HepG2 (cell line): ENCODE results near the gene TNS1. TPM values are rescaled to one million over a fixed set of nuclear protein-coding genes. Genes with fewer than 3 reads are reported as not detected.

Experiments used
- NR2C2 ChIP-seq: sonication (generic); formaldehyde crosslinking; IDR thresholded peaks from 2 replicates; pipeline ENCODE4 v1.4.0; 2020; ENCODE audit warnings: missing genetic modification reagents, mild to moderate bottlenecking, moderate library complexity, borderline replicate concordance
- PTBP1 ChIP-seq: fragments of 200-400 bp; formaldehyde crosslinking; IDR thresholded peaks from 2 replicates; pipeline ENCODE4 v1.6.1; 2018; ENCODE audit warnings: low read length, low read depth; ENCODE audit not compliant: poor library complexity, severe bottlenecking
- ZBTB38 ChIP-seq: sonication (generic); formaldehyde crosslinking; IDR thresholded peaks from 2 replicates; pipeline ENCODE4 v1.5.1; 2020; ENCODE audit warnings: mild to moderate bottlenecking, missing genetic modification reagents
- ZNF570 ChIP-seq: sonication (generic); formaldehyde crosslinking; IDR thresholded peaks from 2 replicates; pipeline ENCODE4 v1.4.0; 2020; ENCODE audit warnings: mild to moderate bottlenecking, missing genetic modification reagents, borderline replicate concordance
- polyA plus RNA-seq, 8 experiments: library from polyadenylated mRNA; depleted of rRNA in 3 of 8; stranded (reverse) in 7 of 8; unstranded in 1 of 8; fragments of >200 nt; fragmentation: Illumina TruSeq in 4 of 8; extraction: Trizol in 4 of 8; gene quantifications; 2 replicates each; pipeline versions ENCODE4 v1.2.1 to v1.2.3, GENCODE V29; 2011 to 2016; ENCODE audit warnings: low read depth in 4 of 8, missing spikeins in 1 of 8, mixed read lengths in 1 of 8; ENCODE audit not compliant: insufficient read depth in 1 of 8
- total RNA-seq, 5 experiments: library from RNA; depleted of rRNA; stranded (reverse); fragments of >200 nt; fragmentation: Illumina TruSeq; extraction: Trizol; gene quantifications; 2 replicates each; pipeline ENCODE4 v1.2.3, GENCODE V29; 2016; ENCODE audit warnings: low read depth in 1 of 5
- TF ChIP-seq, protein P1 (sequence below): sonication (generic); formaldehyde crosslinking; IDR thresholded peaks from 2 replicates; pipeline ENCODE4 v1.9.0; 2021; ENCODE audit warnings: mild to moderate bottlenecking, missing genetic modification reagents
- TF ChIP-seq, protein P2 (sequence below): sonication (generic); formaldehyde crosslinking; IDR thresholded peaks from 2 replicates; pipeline ENCODE4 v1.4.0; 2020; ENCODE audit warnings: mild to moderate bottlenecking, missing genetic modification reagents
- TF ChIP-seq, protein P3 (sequence below): sonication (generic); formaldehyde crosslinking; IDR thresholded peaks from 2 replicates; pipeline ENCODE4 v1.5.0; 2020; ENCODE audit warnings: mild to moderate bottlenecking, missing genetic modification reagents
- TF ChIP-seq, protein P4 (sequence below): sonication (generic); formaldehyde crosslinking; IDR thresholded peaks from 2 replicates; pipeline ENCODE4 v1.5.1; 2020; ENCODE audit warnings: mild to moderate bottlenecking, missing genetic modification reagents, moderate library complexity
- TF ChIP-seq, protein P5 (sequence below): sonication (generic); formaldehyde crosslinking; IDR thresholded peaks from 2 replicates; pipeline ENCODE4 v1.8.1; 2023; ENCODE audit warnings: mild to moderate bottlenecking, missing genetic modification reagents

Gene TNS1
- total and polyA plus RNA-seq, 2 of the 13 experiments (the other 11 are each of a cell fraction or from before 2014, with no cell fraction given), result 1.9 to 118 TPM

DNA sequence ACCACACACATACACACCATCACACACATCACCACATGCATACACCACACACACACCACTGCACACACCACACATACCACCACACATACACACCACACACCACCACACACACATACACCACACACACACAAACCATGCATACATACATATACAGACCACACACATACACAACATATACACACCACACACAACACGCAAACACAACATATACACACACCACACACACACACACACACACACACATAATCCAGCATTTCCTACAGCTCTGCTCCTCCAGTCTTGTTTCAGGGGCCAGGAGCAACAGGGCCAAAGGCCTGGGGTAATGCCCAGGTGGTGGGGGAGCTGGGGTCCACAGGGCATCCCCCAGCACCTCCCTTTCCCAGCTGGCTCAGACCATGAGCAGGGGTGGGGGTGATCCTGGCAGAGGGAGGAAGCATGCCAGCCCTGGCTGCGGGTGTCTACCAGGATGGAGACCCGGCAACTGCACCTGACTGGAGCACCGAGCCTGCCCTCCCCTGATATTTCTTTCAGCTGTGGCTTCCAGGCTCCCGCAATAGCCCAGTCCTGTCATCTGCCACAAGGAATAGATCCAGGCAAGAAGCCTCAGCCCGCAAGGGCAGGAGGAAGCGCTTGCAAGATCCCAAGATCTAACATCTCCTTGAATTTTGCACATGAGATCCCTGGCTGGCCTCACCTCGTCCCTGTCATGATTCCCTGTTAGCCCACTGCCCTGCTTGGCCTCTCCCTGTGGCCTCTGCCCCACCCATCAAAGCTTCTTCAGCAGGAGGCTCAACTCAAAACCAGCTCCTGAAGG lies 196.9 kb downstream of the TNS1 start (continued):
- TF ChIP-seq, protein P1, sequence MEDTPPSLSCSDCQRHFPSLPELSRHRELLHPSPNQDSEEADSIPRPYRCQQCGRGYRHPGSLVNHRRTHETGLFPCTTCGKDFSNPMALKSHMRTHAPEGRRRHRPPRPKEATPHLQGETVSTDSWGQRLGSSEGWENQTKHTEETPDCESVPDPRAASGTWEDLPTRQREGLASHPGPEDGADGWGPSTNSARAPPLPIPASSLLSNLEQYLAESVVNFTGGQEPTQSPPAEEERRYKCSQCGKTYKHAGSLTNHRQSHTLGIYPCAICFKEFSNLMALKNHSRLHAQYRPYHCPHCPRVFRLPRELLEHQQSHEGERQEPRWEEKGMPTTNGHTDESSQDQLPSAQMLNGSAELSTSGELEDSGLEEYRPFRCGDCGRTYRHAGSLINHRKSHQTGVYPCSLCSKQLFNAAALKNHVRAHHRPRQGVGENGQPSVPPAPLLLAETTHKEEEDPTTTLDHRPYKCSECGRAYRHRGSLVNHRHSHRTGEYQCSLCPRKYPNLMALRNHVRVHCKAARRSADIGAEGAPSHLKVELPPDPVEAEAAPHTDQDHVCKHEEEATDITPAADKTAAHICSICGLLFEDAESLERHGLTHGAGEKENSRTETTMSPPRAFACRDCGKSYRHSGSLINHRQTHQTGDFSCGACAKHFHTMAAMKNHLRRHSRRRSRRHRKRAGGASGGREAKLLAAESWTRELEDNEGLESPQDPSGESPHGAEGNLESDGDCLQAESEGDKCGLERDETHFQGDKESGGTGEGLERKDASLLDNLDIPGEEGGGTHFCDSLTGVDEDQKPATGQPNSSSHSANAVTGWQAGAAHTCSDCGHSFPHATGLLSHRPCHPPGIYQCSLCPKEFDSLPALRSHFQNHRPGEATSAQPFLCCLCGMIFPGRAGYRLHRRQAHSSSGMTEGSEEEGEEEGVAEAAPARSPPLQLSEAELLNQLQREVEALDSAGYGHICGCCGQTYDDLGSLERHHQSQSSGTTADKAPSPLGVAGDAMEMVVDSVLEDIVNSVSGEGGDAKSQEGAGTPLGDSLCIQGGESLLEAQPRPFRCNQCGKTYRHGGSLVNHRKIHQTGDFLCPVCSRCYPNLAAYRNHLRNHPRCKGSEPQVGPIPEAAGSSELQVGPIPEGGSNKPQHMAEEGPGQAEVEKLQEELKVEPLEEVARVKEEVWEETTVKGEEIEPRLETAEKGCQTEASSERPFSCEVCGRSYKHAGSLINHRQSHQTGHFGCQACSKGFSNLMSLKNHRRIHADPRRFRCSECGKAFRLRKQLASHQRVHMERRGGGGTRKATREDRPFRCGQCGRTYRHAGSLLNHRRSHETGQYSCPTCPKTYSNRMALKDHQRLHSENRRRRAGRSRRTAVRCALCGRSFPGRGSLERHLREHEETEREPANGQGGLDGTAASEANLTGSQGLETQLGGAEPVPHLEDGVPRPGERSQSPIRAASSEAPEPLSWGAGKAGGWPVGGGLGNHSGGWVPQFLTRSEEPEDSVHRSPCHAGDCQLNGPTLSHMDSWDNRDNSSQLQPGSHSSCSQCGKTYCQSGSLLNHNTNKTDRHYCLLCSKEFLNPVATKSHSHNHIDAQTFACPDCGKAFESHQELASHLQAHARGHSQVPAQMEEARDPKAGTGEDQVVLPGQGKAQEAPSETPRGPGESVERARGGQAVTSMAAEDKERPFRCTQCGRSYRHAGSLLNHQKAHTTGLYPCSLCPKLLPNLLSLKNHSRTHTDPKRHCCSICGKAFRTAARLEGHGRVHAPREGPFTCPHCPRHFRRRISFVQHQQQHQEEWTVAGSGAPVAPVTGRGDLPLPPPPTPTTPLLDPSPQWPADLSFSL (CRISPR knock-in tag), result peak; percentile 98
- TF ChIP-seq PTBP1 (no peak), ZBTB38 (CRISPR knock-in tag) (no peak), NR2C2 (CRISPR knock-in tag) (no peak), ZNF570 (no peak)
- TF ChIP-seq, protein P2, sequence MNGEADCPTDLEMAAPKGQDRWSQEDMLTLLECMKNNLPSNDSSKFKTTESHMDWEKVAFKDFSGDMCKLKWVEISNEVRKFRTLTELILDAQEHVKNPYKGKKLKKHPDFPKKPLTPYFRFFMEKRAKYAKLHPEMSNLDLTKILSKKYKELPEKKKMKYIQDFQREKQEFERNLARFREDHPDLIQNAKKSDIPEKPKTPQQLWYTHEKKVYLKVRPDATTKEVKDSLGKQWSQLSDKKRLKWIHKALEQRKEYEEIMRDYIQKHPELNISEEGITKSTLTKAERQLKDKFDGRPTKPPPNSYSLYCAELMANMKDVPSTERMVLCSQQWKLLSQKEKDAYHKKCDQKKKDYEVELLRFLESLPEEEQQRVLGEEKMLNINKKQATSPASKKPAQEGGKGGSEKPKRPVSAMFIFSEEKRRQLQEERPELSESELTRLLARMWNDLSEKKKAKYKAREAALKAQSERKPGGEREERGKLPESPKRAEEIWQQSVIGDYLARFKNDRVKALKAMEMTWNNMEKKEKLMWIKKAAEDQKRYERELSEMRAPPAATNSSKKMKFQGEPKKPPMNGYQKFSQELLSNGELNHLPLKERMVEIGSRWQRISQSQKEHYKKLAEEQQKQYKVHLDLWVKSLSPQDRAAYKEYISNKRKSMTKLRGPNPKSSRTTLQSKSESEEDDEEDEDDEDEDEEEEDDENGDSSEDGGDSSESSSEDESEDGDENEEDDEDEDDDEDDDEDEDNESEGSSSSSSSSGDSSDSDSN (CRISPR knock-in tag), result no peak
- TF ChIP-seq, protein P3, sequence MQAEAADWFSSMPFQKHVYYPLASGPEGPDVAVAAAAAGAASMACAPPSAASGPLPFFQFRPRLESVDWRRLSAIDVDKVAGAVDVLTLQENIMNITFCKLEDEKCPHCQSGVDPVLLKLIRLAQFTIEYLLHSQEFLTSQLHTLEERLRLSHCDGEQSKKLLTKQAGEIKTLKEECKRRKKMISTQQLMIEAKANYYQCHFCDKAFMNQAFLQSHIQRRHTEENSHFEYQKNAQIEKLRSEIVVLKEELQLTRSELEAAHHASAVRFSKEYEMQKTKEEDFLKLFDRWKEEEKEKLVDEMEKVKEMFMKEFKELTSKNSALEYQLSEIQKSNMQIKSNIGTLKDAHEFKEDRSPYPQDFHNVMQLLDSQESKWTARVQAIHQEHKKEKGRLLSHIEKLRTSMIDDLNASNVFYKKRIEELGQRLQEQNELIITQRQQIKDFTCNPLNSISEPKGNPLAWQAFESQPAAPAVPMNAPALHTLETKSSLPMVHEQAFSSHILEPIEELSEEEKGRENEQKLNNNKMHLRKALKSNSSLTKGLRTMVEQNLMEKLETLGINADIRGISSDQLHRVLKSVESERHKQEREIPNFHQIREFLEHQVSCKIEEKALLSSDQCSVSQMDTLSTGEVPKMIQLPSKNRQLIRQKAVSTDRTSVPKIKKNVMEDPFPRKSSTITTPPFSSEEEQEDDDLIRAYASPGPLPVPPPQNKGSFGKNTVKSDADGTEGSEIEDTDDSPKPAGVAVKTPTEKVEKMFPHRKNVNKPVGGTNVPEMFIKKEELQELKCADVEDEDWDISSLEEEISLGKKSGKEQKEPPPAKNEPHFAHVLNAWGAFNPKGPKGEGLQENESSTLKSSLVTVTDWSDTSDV, result no peak
- TF ChIP-seq, protein P4, sequence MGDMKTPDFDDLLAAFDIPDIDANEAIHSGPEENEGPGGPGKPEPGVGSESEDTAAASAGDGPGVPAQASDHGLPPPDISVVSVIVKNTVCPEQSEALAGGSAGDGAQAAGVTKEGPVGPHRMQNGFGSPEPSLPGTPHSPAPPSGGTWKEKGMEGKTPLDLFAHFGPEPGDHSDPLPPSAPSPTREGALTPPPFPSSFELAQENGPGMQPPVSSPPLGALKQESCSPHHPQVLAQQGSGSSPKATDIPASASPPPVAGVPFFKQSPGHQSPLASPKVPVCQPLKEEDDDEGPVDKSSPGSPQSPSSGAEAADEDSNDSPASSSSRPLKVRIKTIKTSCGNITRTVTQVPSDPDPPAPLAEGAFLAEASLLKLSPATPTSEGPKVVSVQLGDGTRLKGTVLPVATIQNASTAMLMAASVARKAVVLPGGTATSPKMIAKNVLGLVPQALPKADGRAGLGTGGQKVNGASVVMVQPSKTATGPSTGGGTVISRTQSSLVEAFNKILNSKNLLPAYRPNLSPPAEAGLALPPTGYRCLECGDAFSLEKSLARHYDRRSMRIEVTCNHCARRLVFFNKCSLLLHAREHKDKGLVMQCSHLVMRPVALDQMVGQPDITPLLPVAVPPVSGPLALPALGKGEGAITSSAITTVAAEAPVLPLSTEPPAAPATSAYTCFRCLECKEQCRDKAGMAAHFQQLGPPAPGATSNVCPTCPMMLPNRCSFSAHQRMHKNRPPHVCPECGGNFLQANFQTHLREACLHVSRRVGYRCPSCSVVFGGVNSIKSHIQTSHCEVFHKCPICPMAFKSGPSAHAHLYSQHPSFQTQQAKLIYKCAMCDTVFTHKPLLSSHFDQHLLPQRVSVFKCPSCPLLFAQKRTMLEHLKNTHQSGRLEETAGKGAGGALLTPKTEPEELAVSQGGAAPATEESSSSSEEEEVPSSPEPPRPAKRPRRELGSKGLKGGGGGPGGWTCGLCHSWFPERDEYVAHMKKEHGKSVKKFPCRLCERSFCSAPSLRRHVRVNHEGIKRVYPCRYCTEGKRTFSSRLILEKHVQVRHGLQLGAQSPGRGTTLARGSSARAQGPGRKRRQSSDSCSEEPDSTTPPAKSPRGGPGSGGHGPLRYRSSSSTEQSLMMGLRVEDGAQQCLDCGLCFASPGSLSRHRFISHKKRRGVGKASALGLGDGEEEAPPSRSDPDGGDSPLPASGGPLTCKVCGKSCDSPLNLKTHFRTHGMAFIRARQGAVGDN (CRISPR knock-in tag), result peak; percentile 17; the same call in 1 of the 2 replicates
- TF ChIP-seq, protein P5, sequence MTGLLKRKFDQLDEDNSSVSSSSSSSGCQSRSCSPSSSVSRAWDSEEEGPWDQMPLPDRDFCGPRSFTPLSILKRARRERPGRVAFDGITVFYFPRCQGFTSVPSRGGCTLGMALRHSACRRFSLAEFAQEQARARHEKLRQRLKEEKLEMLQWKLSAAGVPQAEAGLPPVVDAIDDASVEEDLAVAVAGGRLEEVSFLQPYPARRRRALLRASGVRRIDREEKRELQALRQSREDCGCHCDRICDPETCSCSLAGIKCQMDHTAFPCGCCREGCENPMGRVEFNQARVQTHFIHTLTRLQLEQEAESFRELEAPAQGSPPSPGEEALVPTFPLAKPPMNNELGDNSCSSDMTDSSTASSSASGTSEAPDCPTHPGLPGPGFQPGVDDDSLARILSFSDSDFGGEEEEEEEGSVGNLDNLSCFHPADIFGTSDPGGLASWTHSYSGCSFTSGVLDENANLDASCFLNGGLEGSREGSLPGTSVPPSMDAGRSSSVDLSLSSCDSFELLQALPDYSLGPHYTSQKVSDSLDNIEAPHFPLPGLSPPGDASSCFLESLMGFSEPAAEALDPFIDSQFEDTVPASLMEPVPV (CRISPR knock-in tag), result no peak
